H9 (cell line): ENCODE data around the gene LPCAT4. TPM values are rescaled to one million over a fixed set of nuclear protein-coding genes. Genes with fewer than 3 reads are reported as not detected.

Experiments used
- DNase-seq: peaks from one replicate; pipeline ENCODE4 v3.0.0-alpha.2; 2017
- H2AFZ ChIP-seq: one replicate; pipeline ENCODE4 v1.6.1; 2013; ENCODE audit warnings: mild to moderate bottlenecking, low read length, control low read depth, moderate library complexity
- H2AK5ac ChIP-seq: 2 replicates; pipeline ENCODE4 v1.6.1; 2013; ENCODE audit warnings: low read length, control low read depth, mixed read lengths; ENCODE audit not compliant: insufficient read length
- H2BK120ac ChIP-seq: one replicate; pipeline ENCODE4 v1.6.1; 2013; ENCODE audit warnings: low read depth, mild to moderate bottlenecking, low read length, control low read depth, inconsistent platforms; ENCODE audit not compliant: poor library complexity, severe bottlenecking
- H2BK12ac ChIP-seq: 2 replicates; pipeline ENCODE4 v1.6.1; 2013; ENCODE audit warnings: low read length, control low read depth, mixed read lengths, low read depth; ENCODE audit not compliant: insufficient read length
- H2BK15ac ChIP-seq: 2 replicates; pipeline ENCODE4 v1.6.1; 2013; ENCODE audit warnings: low read depth, low read length, control low read depth
- H2BK20ac ChIP-seq: one replicate; pipeline ENCODE4 v1.6.1; 2013; ENCODE audit warnings: low read depth, mild to moderate bottlenecking, low read length, control low read depth, inconsistent platforms; ENCODE audit not compliant: poor library complexity, severe bottlenecking
- H2BK5ac ChIP-seq: 2 replicates; pipeline ENCODE4 v1.6.1; 2013; ENCODE audit warnings: low read length, control low read depth, mixed read lengths; ENCODE audit not compliant: insufficient read length
- H3K14ac ChIP-seq: 2 replicates; pipeline ENCODE4 v1.6.1; 2013; ENCODE audit warnings: low read length, control low read depth; ENCODE audit not compliant: insufficient read depth
- H3K18ac ChIP-seq: 2 replicates; pipeline ENCODE4 v1.6.1; 2013; ENCODE audit warnings: low read depth, mild to moderate bottlenecking, mixed read lengths, low read length, control low read depth; ENCODE audit not compliant: insufficient read length
- H3K23ac ChIP-seq: 2 replicates; pipeline ENCODE4 v1.6.1; 2013; ENCODE audit warnings: low read length, control low read depth, mixed read lengths, low read depth; ENCODE audit not compliant: insufficient read length
- H3K23me2 ChIP-seq: 2 replicates; pipeline ENCODE4 v1.6.1; 2013; ENCODE audit warnings: low read depth, mild to moderate bottlenecking, mixed read lengths, low read length, control low read depth; ENCODE audit not compliant: insufficient read length, poor library complexity, severe bottlenecking
- H3K27ac ChIP-seq: 2 replicates; pipeline ENCODE4 v1.5.1; 2013; ENCODE audit warnings: low read length, control low read depth, mixed read lengths, low read depth; ENCODE audit not compliant: insufficient read length
- H3K27me3 ChIP-seq: 2 replicates; pipeline ENCODE4 v1.6.1; 2013; ENCODE audit warnings: low read length, control low read depth, inconsistent platforms; ENCODE audit not compliant: insufficient read depth
- H3K4ac ChIP-seq: 2 replicates; pipeline ENCODE4 v1.6.1; 2013; ENCODE audit warnings: low read depth, mild to moderate bottlenecking, control low read depth, inconsistent platforms, low read length, moderate library complexity
- H3K4me1 ChIP-seq: 2 replicates; pipeline ENCODE4 v1.6.1; 2013; ENCODE audit warnings: low read length, control low read depth, inconsistent platforms; ENCODE audit not compliant: insufficient read depth
- H3K4me2 ChIP-seq: 2 replicates; pipeline ENCODE4 v1.6.1; 2013; ENCODE audit warnings: low read length, control low read depth, mixed read lengths; ENCODE audit not compliant: insufficient read length, insufficient read depth
- H3K56ac ChIP-seq: 2 replicates; pipeline ENCODE4 v1.6.1; 2013; ENCODE audit warnings: low read depth, mild to moderate bottlenecking, mixed read lengths, low read length, control low read depth; ENCODE audit not compliant: insufficient read length
- H3K79me1 ChIP-seq: 2 replicates; pipeline ENCODE4 v1.6.1; 2013; ENCODE audit warnings: low read depth, mild to moderate bottlenecking, moderate library complexity, low read length, control low read depth, inconsistent platforms; ENCODE audit not compliant: insufficient read depth, poor library complexity, severe bottlenecking
- H3K79me2 ChIP-seq: 2 replicates; pipeline ENCODE4 v1.6.1; 2013; ENCODE audit warnings: low read length, control low read depth, inconsistent platforms; ENCODE audit not compliant: insufficient read depth
- H3K9ac ChIP-seq: 2 replicates; pipeline ENCODE4 v1.6.1; 2013; ENCODE audit warnings: low read length, control low read depth, mixed read lengths; ENCODE audit not compliant: insufficient read length; ENCODE audit errors: extremely low read depth
- H3K9me3 ChIP-seq: one replicate; pipeline ENCODE4 v1.6.1; 2013; ENCODE audit warnings: low read depth, low read length, inconsistent platforms; ENCODE audit not compliant: control insufficient read depth
- H3T11ph ChIP-seq: one replicate; pipeline ENCODE4 v1.6.1; 2013; ENCODE audit warnings: mild to moderate bottlenecking, low read length, control low read depth, inconsistent platforms
- H4K20me1 ChIP-seq: one replicate; pipeline ENCODE4 v1.6.1; 2013; ENCODE audit not compliant: control insufficient read depth, insufficient read length, insufficient read depth
- H4K5ac ChIP-seq: 2 replicates; pipeline ENCODE4 v1.6.1; 2013; ENCODE audit warnings: low read depth, mild to moderate bottlenecking, mixed read lengths, low read length, control low read depth; ENCODE audit not compliant: insufficient read length
- H4K8ac ChIP-seq: replicated peaks from 2 replicates; pipeline ENCODE4 v1.6.1; 2013; ENCODE audit warnings: low read length, control low read depth, mixed read lengths, low read depth; ENCODE audit not compliant: insufficient read length
- H4K91ac ChIP-seq: 2 replicates; pipeline ENCODE4 v1.6.1; 2013; ENCODE audit warnings: low read depth, mild to moderate bottlenecking, moderate library complexity, mixed read lengths, low read length, control low read depth; ENCODE audit not compliant: insufficient read length
- H3K27ac Mint-ChIP-seq, 3 experiments: 2 replicates in 2 of 3; 3 replicates in 1 of 3; pipeline ENCODE4 v1.8.0; 2020 to 2021; ENCODE audit warnings: mixed read lengths in 3 of 3, mild to moderate bottlenecking in 1 of 3, moderate library complexity in 1 of 3
- H3K27me3 Mint-ChIP-seq: 2 replicates; pipeline ENCODE4 v1.8.0; 2021; ENCODE audit warnings: low read depth, mild to moderate bottlenecking, moderate library complexity, mixed read lengths
- H3K36me3 Mint-ChIP-seq, 3 experiments: 2 replicates in 2 of 3; 3 replicates in 1 of 3; pipeline ENCODE4 v1.8.0; 2020 to 2021; ENCODE audit warnings: low read depth in 3 of 3, mixed read lengths in 3 of 3; ENCODE audit not compliant: insufficient read depth in 1 of 3
- H3K4me1 Mint-ChIP-seq, 2 experiments: 2 replicates each; pipeline ENCODE4 v1.8.0; 2020; ENCODE audit warnings: mixed read lengths in 2 of 2
- H3K4me3 Mint-ChIP-seq, 2 experiments: 2 replicates in 1 of 2; 3 replicates in 1 of 2; pipeline ENCODE4 v1.8.0; 2020 to 2021; ENCODE audit warnings: mild to moderate bottlenecking in 2 of 2, mixed read lengths in 2 of 2, moderate library complexity in 1 of 2
- H3K9me3 Mint-ChIP-seq, 2 experiments: 2 replicates in 1 of 2; 3 replicates in 1 of 2; pipeline ENCODE4 v1.8.0; 2020; ENCODE audit warnings: mild to moderate bottlenecking in 2 of 2, mixed read lengths in 2 of 2, moderate library complexity in 1 of 2
- CTCF ChIP-seq: fragments of 200-600 bp; sonication (generic); conservative IDR thresholded peaks from 3 replicates; pipeline ENCODE4 v1.8.0; 2021; ENCODE audit warnings: antibody characterized with exemption, mild to moderate bottlenecking
- WGBS: extraction: QIAGEN DNeasy Blood & Tissue Kit; methylation state at CpG from one replicate; pipeline ENCODE4 v1.1.7; 2013; ENCODE audit warnings: missing lambda C conversion rate, low lambda C conversion rate, mixed read lengths; ENCODE audit not compliant: insufficient read length; ENCODE audit errors: extremely low coverage; 5-methylcytosine and 5-hydroxymethylcytosine counted together
- total RNA-seq: library from RNA; stranded (reverse); gene quantifications from 2 replicates; pipeline ENCODE4 v1.2.1, GENCODE V29; 2021

Gene LPCAT4
- total RNA-seq, 1 experiment from 2014 or later = 71.1 TPM

- Histone ChIP-seq H3K23me2 (no peaks in the 10 kb centered on the region), H2BK120ac (no peak overlapping the region), H2BK15ac (no peak overlapping the region), H3K9me3 (no peaks in the 10 kb centered on the region), H3K18ac (no peak overlapping the region), H2BK5ac (no peak overlapping the region), H3K56ac (no peak overlapping the region), H3K27ac (no peak overlapping the region), H3K9ac (no peak overlapping the region), H3K4me2 (no peak overlapping the region), H4K20me1 (no peaks in the 10 kb centered on the region), H3K27me3 (no peaks in the 10 kb centered on the region), H2AK5ac (no peak overlapping the region), H4K91ac (no peak overlapping the region), H4K5ac (no peak overlapping the region), H3K4me1 (no peaks in the 10 kb centered on the region), H2BK12ac (no peak overlapping the region), H3K14ac (no peak overlapping the region), H3K23ac (no peak overlapping the region), H3K79me2 (no peaks in the 10 kb centered on the region), H2BK20ac (no peak overlapping the region), H3K79me1 (no peaks in the 10 kb centered on the region), H4K8ac (no peak overlapping the region), H3K4ac (no peak overlapping the region), H2AFZ (no peak overlapping the region), H3T11ph (no peak overlapping the region)
- H3K9me3 Mint-ChIP-seq = peaks cover 2% of the 10 kb centered on the region in 2 experiments; a peak in 3 of 5 replicates
- no peaks in the 10 kb centered on the region; the same call in 1 of the 2 replicates for H3K27me3 Mint-ChIP-seq
- H3K4me3 Mint-ChIP-seq = no peak overlapping the region
- TF ChIP-seq CTCF = no peak
- peaks cover 0 to 3% (median 0%) of the 10 kb centered on the region in 3 experiments; a peak in 2 of 7 replicates for H3K36me3 Mint-ChIP-seq
- H3K27ac Mint-ChIP-seq = no peak overlapping the region
- no peaks in the 10 kb centered on the region for H3K4me1 Mint-ChIP-seq
- no CpG with 5 or more reads among the region's 4 CpGs for WGBS
- DNase-seq = no peak
Observed at GRCh38 chr15:34327906-34328305, 39.1 kb downstream of the LPCAT4 start.
